Activated T-cell treated with anti-CD3 and anti-CD28 coated beads, Interleukin-2, amount 50 U/mL, for 72 hours (primary cell): Measurements from ENCODE around the gene OR2W3. TPM values are rescaled to one million over a fixed set of nuclear protein-coding genes. Genes with fewer than 3 reads are reported as not detected.

ENCODE experiments used
- ATAC-seq, 2 donors: fragments of 150-1000 bp; cut with Tn5 transposase; replicated peaks in 1 of 2; 2 replicates each; pipeline ENCODE4 v1.10.0; 2021; ENCODE audit warnings: moderate library complexity in 2 of 2, mild to moderate bottlenecking in 1 of 2
- DNase-seq, 2 donors: peaks; one replicate each; pipeline ENCODE4 v3.0.0; 2021 to 2022; ENCODE audit warnings: mixed read lengths in 1 of 2
- H3K27ac Mint-ChIP-seq: one replicate; pipeline ENCODE4 v1.8.0; 2022; ENCODE audit warnings: mild to moderate bottlenecking, moderate library complexity, mixed read lengths
- H3K27me3 Mint-ChIP-seq: one replicate; pipeline ENCODE4 v1.8.0; 2022; ENCODE audit warnings: low read depth, mixed read lengths
- H3K36me3 Mint-ChIP-seq, 2 donors: one replicate each; pipeline ENCODE4 v1.8.0; 2022; ENCODE audit warnings: mixed read lengths in 2 of 2, mild to moderate bottlenecking in 1 of 2; ENCODE audit not compliant: insufficient read depth in 2 of 2
- H3K4me1 Mint-ChIP-seq: one replicate; pipeline ENCODE4 v1.8.0; 2022; ENCODE audit warnings: low read depth, mixed read lengths
- H3K4me3 Mint-ChIP-seq, 2 donors: one replicate each; pipeline ENCODE4 v1.8.0; 2022; ENCODE audit warnings: mild to moderate bottlenecking in 2 of 2, mixed read lengths in 2 of 2, moderate library complexity in 2 of 2
- H3K9me3 Mint-ChIP-seq, 2 donors: one replicate each; pipeline ENCODE4 v1.8.0; 2022; ENCODE audit warnings: mixed read lengths in 2 of 2
- total RNA-seq, 2 donors: library from RNA; stranded (reverse); gene quantifications; one replicate each; pipeline ENCODE4 v1.2.3, GENCODE V29; 2022

OR2W3 gene
- not detected for total RNA-seq

DNA sequence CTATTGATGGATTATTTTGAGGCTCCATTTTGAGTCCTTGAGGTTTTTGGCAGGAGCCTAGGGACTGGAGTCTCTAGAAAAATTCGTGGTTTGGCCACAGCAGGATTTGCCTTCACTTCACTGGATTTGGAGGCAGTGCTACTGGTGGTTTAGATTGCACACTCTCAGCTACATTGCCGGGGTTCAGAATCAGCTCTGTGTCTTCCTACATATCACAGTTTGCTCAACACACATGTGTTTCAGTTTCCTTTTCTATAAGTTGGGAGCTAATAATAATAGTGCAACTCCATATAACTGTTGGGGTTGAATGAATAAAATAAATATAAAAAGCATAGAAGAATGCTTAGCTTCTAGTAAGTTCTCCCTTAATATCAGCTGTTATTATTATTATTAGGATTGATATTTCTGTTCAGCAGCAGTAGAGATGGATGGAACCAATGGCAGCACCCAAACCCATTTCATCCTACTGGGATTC, at the start of gene OR2W3:
OR2W3 (plus strand) TSS at position 425 of the 475 bp plus-strand sequence; CDS start at position 425, 0 bp downstream.
- no peak for DNase-seq
- H3K9me3 Mint-ChIP-seq = peaks cover 2 to 4% of the 10 kb centered on the region in 2 donors

DNA sequence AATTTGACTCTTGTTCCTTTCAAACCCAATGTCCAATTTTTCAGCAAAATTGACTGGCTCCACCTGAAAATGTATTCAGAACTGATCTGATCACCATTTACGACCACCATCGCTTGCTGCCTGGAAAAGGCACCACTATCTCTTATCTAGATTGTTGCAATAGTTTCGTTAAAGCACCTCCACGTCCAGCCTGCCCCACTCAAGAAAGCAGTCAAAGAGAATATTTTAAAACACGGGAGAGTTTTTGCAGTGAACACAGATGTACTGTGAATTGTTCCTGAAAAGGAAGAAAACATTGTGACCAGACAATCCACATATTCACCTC, 49.7 kb upstream of the OR2W3 start:
- DNase-seq = no peak
- H3K4me3 Mint-ChIP-seq = no peak overlapping the region
- peaks cover 0 to 2% of the 10 kb centered on the region in 2 donors for H3K9me3 Mint-ChIP-seq
- H3K27me3 Mint-ChIP-seq = no peaks in the 10 kb centered on the region
- H3K4me1 Mint-ChIP-seq = no peaks in the 10 kb centered on the region
- H3K27ac Mint-ChIP-seq = no peak overlapping the region
- no peak for ATAC-seq
- H3K36me3 Mint-ChIP-seq = no peaks in the 10 kb centered on the region

More for the DNA sequence above, at the start of gene OR2W3:
- Mint-ChIP-seq H3K4me1 (no peaks in the 10 kb centered on the region), H3K4me3 (no peak within 1 kb of the TSS), H3K27ac (no peak within 1 kb of the TSS), H3K27me3 (peaks cover 6% of the 10 kb centered on the region), H3K36me3 (peaks cover 0 to 2% of the 10 kb centered on the region in 2 donors)
- no peak for ATAC-seq

DNA sequence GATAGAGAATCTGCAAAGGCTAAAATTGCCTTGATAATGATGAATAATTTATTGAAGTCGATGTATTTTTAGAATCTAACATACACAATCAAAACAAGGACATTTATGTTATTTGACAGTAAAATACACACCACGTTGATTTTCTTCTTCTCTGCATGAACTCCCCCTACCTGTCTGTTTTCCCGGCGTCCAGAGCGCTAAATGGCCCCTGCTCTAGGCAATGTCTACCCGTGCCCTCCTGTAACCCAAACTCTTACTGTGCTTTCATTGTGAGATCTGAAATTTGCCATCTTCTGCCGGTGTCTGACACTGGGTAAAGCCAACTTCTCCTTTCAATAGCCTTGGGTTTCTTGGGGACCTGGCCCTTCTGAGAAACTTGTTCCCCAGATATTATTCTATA, 47.0 kb upstream of the OR2W3 start:
- Mint-ChIP-seq H3K4me1 (no peaks in the 10 kb centered on the region), H3K4me3 (no peak overlapping the region), H3K27me3 (peaks cover 7% of the 10 kb centered on the region), H3K36me3 (no peaks in the 10 kb centered on the region), H3K27ac (no peak overlapping the region), H3K9me3 (peaks cover 0 to 3% of the 10 kb centered on the region in 2 donors)
- ATAC-seq (no peak), DNase-seq (no peak)

DNA sequence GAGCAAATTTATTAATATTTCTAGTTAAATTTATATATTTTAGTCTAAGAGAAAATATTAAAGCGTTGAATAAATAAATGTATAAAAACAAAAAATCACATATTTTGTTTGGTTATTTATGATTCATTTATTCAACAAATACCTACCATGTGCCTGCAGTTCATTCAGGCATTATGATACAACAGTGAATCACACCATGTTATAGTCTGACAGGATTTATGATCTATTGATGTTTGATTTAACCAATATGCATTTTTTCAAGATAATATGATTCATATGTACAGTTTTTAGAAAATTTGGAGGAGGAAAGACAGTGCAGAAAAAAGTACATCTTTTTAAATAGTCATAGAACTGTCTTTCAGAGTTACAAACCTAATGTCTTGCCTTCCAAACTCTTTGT, 45.8 kb upstream of the OR2W3 start:
- ATAC-seq (no peak), DNase-seq (no peak)
- H3K27ac Mint-ChIP-seq = no peak overlapping the region
- H3K4me3 Mint-ChIP-seq = no peak overlapping the region
- H3K27me3 Mint-ChIP-seq = peaks cover 13% of the 10 kb centered on the region
- H3K9me3 Mint-ChIP-seq = peaks cover 0 to 3% of the 10 kb centered on the region in 2 donors
- H3K36me3 Mint-ChIP-seq = no peaks in the 10 kb centered on the region
- H3K4me1 Mint-ChIP-seq = no peaks in the 10 kb centered on the region

DNA sequence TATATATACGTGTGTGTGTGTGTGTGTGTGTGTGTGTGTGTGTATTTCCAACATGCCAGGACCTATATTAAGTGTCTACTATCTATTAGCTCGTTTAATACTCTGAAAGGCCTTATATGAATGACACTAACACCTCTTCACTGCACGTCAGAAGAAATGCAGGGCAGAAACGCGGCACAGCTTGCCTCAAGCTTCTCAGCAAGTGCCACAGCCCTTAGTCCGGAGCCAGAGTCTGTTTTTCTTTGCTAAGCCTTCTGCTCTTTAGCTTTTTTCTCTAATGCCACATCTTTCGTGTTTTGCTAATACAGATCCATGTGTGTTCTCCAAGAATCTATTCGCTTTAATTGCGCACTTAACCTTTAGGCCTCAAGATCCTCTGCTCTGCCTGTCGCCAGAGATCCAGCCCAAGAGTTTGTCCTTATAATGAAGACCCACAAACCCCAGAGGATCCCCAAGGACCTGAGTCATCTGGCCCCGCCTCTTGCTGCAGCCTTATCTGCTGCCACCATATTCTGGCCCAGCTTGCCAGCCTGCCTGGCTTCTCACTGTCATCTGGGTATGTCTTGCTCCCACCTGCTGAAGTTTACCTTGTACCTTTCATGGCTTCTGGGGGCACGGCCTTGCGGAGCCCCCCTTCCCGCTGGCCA, 40.4 kb upstream of the OR2W3 start:
- DNase-seq (no peak), ATAC-seq (no peak)
- H3K9me3 Mint-ChIP-seq = peaks cover 0 to 3% of the 10 kb centered on the region in 2 donors
- H3K27me3 Mint-ChIP-seq = peaks cover 30% of the 10 kb centered on the region
- H3K4me3 Mint-ChIP-seq = no peak overlapping the region
- H3K27ac Mint-ChIP-seq = no peak overlapping the region
- peaks cover 15% of the 10 kb centered on the region for H3K4me1 Mint-ChIP-seq
- peaks cover 0 to 5% of the 10 kb centered on the region in 2 donors for H3K36me3 Mint-ChIP-seq

DNA sequence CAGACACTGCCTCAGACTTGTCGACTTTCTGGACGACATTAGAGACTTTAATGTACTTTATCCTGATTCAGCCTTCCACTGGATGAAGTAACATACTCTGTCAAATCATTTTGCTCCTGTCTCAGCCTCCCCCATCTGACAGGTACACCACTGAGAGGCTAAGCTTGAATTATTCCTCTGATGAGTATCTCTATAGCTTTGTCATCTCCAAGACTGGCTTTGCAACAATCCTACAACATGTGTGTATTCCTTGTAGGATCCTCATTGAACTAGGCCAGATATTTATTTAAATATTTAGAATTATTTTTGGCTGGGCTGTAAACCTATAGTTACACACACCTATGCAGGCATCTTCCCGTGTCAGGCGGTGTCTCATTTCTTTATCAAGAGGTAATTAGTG, 39.5 kb upstream of the OR2W3 start:
- Mint-ChIP-seq H3K36me3 (peaks cover 0 to 5% of the 10 kb centered on the region in 2 donors), H3K9me3 (peaks cover 0 to 3% of the 10 kb centered on the region in 2 donors), H3K4me1 (peaks cover 15% of the 10 kb centered on the region), H3K27ac (no peak overlapping the region), H3K27me3 (peaks cover 39% of the 10 kb centered on the region), H3K4me3 (peak overlapping the region; percentile 83 to 84)
- DNase-seq = no peak
- no peak for ATAC-seq

DNA sequence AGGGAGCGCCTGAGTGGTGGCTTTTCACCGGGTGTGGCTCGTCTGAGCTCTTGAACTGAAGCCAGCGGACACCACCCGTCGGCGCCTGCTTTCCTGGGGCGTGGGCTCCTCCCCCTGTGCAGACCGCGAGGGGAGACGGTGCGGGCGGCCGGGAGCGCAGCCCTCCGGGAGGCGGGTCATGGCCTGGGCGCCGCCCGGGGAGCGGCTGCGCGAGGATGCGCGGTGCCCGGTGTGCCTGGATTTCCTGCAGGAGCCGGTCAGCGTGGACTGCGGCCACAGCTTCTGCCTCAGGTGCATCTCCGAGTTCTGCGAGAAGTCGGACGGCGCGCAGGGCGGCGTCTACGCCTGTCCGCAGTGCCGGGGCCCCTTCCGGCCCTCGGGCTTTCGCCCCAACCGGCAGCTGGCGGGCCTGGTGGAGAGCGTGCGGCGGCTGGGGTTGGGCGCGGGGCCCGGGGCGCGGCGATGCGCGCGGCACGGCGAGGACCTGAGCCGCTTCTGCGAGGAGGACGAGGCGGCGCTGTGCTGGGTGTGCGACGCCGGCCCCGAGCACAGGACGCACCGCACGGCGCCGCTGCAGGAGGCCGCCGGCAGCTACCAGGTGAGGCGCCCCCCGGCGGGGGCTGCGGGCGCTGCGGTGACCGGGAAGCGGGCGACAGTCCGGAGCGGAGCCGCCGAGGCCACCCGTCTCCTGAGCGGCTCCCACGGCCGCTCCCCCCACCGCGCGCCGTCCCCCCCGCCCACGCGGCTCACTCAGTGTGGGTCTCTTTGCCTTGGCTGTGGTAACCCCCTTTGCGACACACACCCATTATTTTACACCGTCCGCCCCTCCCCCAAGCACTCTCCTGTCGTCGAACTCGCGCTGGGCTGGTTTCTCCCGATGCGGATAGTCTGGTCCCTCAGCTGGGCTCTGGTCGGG, 38.1 kb upstream of the OR2W3 start, which contains the start of gene TRIM58:
TRIM58 (plus strand) TSS at position 119 of the 916 bp plus-strand sequence; CDS start at position 179, 60 bp downstream.
- H3K27ac Mint-ChIP-seq = peak within 1 kb of the TSS; percentile 29
- no peaks in the 10 kb centered on the region for H3K9me3 Mint-ChIP-seq
- peaks cover 36% of the 10 kb centered on the region for H3K27me3 Mint-ChIP-seq

DNA sequence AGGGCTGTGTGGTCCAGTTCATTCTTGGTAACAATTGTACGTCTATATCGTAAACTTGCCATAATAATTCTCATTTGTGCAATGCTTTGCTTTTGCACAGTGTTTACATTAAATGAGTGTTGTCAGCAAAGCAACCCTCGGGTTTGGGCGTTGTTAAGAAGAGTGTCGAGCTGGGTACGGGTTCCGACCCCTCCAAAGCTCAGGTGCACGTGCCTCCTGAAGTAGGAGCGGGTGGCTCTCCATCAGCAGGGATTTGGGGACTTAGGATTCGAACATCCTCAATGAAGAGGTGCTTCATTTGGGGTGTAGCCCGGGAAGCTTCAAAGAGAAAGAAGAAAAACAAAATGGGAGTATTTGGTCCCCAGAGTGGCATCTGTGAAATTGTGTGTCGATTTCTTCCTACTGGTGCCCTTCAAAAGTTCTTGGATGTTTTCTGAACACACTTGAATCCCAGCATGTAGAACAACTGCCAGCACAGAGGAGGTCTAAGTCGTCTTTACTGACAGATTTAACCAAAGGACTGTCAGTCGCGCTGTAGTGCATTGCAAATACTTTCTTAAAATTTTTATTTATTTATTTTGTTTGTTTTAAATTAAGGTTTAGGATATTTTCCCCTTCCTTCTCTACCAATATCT, 37.3 kb upstream of the OR2W3 start:
- DNase-seq (no peak), ATAC-seq (peak in 1 of 2 donors; percentile 8)
- Mint-ChIP-seq H3K9me3 (no peaks in the 10 kb centered on the region), H3K4me1 (peaks cover 15% of the 10 kb centered on the region), H3K4me3 (peak overlapping the region; percentile 81 to 91), H3K27ac (no peak overlapping the region), H3K36me3 (peaks cover 0 to 5% of the 10 kb centered on the region in 2 donors), H3K27me3 (peaks cover 36% of the 10 kb centered on the region)

More for the DNA sequence above, 38.1 kb upstream of the OR2W3 start, which contains the start of gene TRIM58:
- DNase-seq (peak; percentile 56 to 68), ATAC-seq (peak; percentile 93 to 95)
- peaks cover 0 to 5% of the 10 kb centered on the region in 2 donors for H3K36me3 Mint-ChIP-seq
- H3K4me1 Mint-ChIP-seq = peaks cover 15% of the 10 kb centered on the region
- peak within 1 kb of the TSS; percentile 84 to 91 for H3K4me3 Mint-ChIP-seq

DNA sequence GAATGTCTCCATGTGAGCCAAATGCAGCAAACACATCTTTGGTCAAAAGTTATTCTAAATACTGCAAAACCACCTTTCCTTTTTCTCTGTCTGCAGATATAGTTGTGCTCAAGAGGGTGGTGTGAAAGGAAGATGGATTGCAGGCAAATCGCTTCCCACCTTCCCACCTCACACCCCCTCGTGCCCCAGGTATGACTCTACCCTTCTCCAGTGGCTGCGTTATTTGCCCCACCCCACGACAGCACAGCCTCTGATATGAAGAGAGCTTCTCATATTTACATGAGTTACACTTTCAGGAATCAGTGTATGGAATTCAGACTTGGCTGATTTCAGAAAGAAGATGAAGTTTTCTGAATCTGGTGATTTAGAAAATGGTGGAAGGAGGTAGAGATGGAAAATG, 32.6 kb upstream of the OR2W3 start:
- Mint-ChIP-seq H3K9me3 (no peaks in the 10 kb centered on the region), H3K27me3 (peaks cover 21% of the 10 kb centered on the region), H3K4me1 (peaks cover 8% of the 10 kb centered on the region), H3K36me3 (peaks cover 0 to 4% of the 10 kb centered on the region in 2 donors), H3K27ac (no peak overlapping the region), H3K4me3 (no peak overlapping the region)
- ATAC-seq (no peak), DNase-seq (no peak)

DNA sequence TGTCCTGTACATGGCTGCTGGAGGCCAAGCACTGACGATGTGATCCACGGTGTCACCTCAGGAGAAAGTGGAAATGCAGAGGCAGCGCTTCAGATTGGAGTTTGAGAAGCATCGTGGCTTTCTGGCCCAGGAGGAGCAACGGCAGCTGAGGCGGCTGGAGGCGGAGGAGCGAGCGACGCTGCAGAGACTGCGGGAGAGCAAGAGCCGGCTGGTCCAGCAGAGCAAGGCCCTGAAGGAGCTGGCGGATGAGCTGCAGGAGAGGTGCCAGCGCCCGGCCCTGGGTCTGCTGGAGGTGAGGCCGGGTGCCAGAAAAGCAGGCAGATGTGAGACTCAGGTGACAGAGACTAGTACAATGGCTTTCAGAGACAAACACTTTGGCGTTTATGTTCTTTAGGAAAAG, 30.7 kb upstream of the OR2W3 start:
- no peaks in the 10 kb centered on the region for H3K36me3 Mint-ChIP-seq
- H3K4me1 Mint-ChIP-seq = no peaks in the 10 kb centered on the region
- H3K27ac Mint-ChIP-seq = no peak overlapping the region
- peaks cover 0 to 4% of the 10 kb centered on the region in 2 donors for H3K9me3 Mint-ChIP-seq
- ATAC-seq (no peak), DNase-seq (no peak)
- H3K27me3 Mint-ChIP-seq = peaks cover 15% of the 10 kb centered on the region
- H3K4me3 Mint-ChIP-seq = no peak overlapping the region

DNA sequence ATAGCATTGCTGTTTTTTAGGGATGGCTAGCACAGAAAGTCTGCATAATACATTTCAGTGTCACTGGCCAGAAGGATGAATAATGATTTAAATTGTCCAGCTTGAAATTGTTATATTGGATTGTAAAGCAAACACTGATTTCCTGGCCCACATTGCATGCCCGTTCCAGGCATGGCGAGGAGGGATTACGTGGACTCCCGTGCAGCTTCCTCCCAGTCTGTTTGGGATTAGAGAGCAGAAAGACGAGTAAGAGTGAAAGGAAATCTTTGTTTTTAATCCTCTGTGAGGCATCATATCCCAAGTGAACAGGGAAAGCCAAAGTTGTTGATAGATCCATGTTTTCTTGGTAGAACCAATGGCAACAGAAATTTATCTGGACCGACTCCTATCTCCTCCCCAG, 30.0 kb upstream of the OR2W3 start:
- peaks cover 0 to 7% of the 10 kb centered on the region in 2 donors for H3K9me3 Mint-ChIP-seq

DNA sequence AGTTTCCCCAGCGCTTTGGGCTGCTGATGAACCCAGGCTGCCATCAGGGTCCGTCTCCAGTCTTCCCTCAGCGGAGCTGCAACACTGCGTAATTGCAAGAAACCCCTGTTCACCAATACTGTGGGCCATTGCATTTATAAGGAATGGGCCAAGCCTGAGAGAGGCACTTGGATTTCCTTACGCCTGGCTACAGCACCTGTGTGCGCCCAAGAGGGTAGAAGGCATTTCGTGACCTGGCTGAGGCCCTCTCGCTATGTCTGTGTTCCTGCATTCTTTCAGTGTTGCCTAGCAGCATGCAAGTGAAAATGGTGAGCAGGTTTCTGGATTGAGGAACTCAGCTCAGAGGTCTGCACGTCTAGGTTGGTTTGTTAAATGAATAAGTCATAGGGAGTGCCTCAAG, 12.0 kb upstream of the OR2W3 start:
- DNase-seq (no peak), ATAC-seq (no peak)
- Mint-ChIP-seq H3K4me3 (no peak overlapping the region), H3K4me1 (no peaks in the 10 kb centered on the region), H3K27me3 (no peaks in the 10 kb centered on the region), H3K9me3 (no peaks in the 10 kb centered on the region), H3K27ac (no peak overlapping the region), H3K36me3 (no peaks in the 10 kb centered on the region)

More for the DNA sequence above, 30.0 kb upstream of the OR2W3 start:
- Mint-ChIP-seq H3K27me3 (peaks cover 10% of the 10 kb centered on the region), H3K27ac (no peak overlapping the region), H3K36me3 (no peaks in the 10 kb centered on the region), H3K4me1 (no peaks in the 10 kb centered on the region), H3K4me3 (no peak overlapping the region)
- DNase-seq (no peak), ATAC-seq (no peak)
